Measurements from ENCODE around the gene ELL2.

DNA sequence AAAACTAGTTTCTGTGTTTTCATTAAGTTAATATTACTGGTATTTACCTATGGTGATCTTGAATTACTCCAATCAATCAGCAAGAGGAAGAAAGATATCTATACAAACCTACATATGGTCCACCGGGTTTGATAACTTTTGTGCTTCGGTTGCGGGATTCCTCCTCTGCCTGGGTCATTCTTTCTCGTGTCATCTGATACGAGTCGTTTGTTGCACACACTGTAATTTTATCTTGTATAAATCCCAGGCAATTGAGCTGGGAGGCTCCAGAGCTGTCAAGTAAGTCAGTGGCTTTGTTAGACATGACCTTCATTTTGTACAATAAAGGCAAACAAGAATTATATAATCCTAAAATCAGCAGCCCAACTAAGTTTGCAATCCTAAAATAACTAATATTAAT lies 48.0 kb downstream of the ELL2 start:
- TF ChIP-seq, protein P1, sequence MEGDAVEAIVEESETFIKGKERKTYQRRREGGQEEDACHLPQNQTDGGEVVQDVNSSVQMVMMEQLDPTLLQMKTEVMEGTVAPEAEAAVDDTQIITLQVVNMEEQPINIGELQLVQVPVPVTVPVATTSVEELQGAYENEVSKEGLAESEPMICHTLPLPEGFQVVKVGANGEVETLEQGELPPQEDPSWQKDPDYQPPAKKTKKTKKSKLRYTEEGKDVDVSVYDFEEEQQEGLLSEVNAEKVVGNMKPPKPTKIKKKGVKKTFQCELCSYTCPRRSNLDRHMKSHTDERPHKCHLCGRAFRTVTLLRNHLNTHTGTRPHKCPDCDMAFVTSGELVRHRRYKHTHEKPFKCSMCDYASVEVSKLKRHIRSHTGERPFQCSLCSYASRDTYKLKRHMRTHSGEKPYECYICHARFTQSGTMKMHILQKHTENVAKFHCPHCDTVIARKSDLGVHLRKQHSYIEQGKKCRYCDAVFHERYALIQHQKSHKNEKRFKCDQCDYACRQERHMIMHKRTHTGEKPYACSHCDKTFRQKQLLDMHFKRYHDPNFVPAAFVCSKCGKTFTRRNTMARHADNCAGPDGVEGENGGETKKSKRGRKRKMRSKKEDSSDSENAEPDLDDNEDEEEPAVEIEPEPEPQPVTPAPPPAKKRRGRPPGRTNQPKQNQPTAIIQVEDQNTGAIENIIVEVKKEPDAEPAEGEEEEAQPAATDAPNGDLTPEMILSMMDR (IDR thresholded peaks at IDR 0.05) = no peak
- TF ChIP-seq ESRRA (CRISPR knock-in tag; IDR thresholded peaks at IDR 0.05; ENCODE audit: borderline replicate concordance) = no peak
- TF ChIP-seq, protein P2, sequence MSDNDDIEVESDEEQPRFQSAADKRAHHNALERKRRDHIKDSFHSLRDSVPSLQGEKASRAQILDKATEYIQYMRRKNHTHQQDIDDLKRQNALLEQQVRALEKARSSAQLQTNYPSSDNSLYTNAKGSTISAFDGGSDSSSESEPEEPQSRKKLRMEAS (CRISPR knock-in tag; IDR thresholded peaks at IDR 0.05) = no peak
- no peak for TF ChIP-seq JAZF1 (CRISPR knock-in tag; IDR thresholded peaks at IDR 0.05)
